Upper lobe of right lung (tissue), 1 donor: ENCODE measurements around the gene COL4A1. TPM values are rescaled to one million over a fixed set of nuclear protein-coding genes. Genes with fewer than 3 reads are reported as not detected.

Source experiments
- ATAC-seq: fragments of 200-7000 bp; cut with Tn5 transposase; one replicate; pipeline ENCODE4 v1.9.1; 2020; ENCODE audit warnings: mild to moderate bottlenecking, moderate library complexity
- DNase-seq: peaks from one replicate; pipeline ENCODE4 v3.0.0-alpha.2; 2020
- H3K27ac ChIP-seq: fragments of 200-600 bp; one replicate; pipeline ENCODE4 v1.8.0; 2022
- H3K27me3 ChIP-seq: fragments of 200-600 bp; one replicate; pipeline ENCODE4 v1.8.0; 2022; ENCODE audit warnings: mild to moderate bottlenecking
- H3K36me3 ChIP-seq: fragments of 200-600 bp; one replicate; pipeline ENCODE4 v1.8.0; 2022
- H3K4me1 ChIP-seq: fragments of 200-600 bp; one replicate; pipeline ENCODE4 v1.8.0; 2022
- H3K4me3 ChIP-seq: fragments of 200-600 bp; one replicate; pipeline ENCODE4 v1.8.0; 2022; ENCODE audit warnings: mild to moderate bottlenecking
- H3K9me3 ChIP-seq: fragments of 200-600 bp; one replicate; pipeline ENCODE4 v1.8.0; 2022
- intact Hi-C: fragments of 100-400 bp; cut with DNase I; formaldehyde crosslinking; loops from one replicate; pipeline ENCODE4 v1.11.0; 2022
- total RNA-seq: library from RNA; stranded (reverse); fragmentation: NEBNext Ultra II Directional; extraction: Animal tissue kit (Norgen Biotek cat#: 25700); gene quantifications from one replicate; pipeline ENCODE4 v1.2.1, GENCODE V29; 2021
- TF ChIP-seq, protein P1 (sequence below): fragments of 200-600 bp; IDR thresholded peaks from one replicate; pipeline ENCODE4 v1.8.0; 2022; ENCODE audit warnings: antibody characterized with exemption
- donor health status: DM: no; HTN: yes; CAD: no; lungs with severe emphysema.

The COL4A1 gene
- total RNA-seq, 1 donor from 2014 or later = 242 TPM

DNA sequence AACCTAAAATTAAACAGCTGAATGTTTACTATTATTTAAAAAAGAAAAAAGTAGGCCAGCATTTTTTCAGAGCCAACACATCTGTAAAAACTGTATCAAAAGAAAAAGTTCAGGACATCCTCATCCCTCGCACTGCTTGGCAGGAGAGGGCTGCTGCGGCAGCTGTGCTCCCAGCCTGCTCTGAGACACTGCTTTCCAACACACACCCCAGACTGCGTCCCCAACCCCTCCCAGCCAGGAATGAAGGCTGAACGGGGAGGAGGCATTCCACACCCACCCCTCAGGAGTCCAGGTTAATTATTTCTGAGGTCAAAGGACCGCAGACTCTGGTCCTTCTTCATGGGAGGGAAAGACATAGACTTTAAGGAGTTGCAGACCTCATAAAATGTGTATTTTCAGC lies 43.1 kb downstream of the COL4A1 start:
- H3K27ac ChIP-seq = peak overlapping the region; percentile 25
- TF ChIP-seq, protein P1, sequence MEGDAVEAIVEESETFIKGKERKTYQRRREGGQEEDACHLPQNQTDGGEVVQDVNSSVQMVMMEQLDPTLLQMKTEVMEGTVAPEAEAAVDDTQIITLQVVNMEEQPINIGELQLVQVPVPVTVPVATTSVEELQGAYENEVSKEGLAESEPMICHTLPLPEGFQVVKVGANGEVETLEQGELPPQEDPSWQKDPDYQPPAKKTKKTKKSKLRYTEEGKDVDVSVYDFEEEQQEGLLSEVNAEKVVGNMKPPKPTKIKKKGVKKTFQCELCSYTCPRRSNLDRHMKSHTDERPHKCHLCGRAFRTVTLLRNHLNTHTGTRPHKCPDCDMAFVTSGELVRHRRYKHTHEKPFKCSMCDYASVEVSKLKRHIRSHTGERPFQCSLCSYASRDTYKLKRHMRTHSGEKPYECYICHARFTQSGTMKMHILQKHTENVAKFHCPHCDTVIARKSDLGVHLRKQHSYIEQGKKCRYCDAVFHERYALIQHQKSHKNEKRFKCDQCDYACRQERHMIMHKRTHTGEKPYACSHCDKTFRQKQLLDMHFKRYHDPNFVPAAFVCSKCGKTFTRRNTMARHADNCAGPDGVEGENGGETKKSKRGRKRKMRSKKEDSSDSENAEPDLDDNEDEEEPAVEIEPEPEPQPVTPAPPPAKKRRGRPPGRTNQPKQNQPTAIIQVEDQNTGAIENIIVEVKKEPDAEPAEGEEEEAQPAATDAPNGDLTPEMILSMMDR = no peak
- DNase-seq = no peak
- no peaks in the 10 kb centered on the region for H3K9me3 ChIP-seq
- H3K36me3 ChIP-seq = no peaks in the 10 kb centered on the region
- intact Hi-C loops = no loop called here
- no peaks in the 10 kb centered on the region for H3K27me3 ChIP-seq
- peaks cover 39% of the 10 kb centered on the region for H3K4me1 ChIP-seq
- no peak overlapping the region for H3K4me3 ChIP-seq
- peak; percentile 59 for ATAC-seq

DNA sequence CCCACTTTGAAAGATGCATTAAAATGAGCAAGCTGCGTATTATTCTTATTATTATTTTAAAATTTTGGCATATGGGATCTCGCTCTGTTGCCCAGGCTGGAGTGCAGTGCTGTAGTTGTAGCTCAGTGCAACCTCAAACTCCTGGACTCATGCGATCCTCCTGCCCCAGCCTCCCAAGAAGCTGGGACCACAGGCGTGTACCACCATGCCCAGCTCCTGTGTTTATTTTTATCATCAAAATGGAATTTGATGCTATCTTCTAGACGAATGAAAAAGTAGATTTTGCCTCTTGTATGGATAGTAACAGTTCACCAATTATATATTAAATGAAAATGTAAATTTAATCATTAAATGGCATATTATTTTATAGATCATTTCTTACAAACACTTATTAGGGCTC lies 43.6 kb downstream of the COL4A1 start:
- Histone ChIP-seq H3K4me3 (no peak overlapping the region), H3K9me3 (no peaks in the 10 kb centered on the region), H3K36me3 (no peaks in the 10 kb centered on the region), H3K4me1 (peaks cover 43% of the 10 kb centered on the region), H3K27ac (no peak overlapping the region), H3K27me3 (no peaks in the 10 kb centered on the region)
- intact Hi-C loops = no loop called here
- TF ChIP-seq, protein P1 = no peak
- ATAC-seq (no peak), DNase-seq (no peak)

DNA sequence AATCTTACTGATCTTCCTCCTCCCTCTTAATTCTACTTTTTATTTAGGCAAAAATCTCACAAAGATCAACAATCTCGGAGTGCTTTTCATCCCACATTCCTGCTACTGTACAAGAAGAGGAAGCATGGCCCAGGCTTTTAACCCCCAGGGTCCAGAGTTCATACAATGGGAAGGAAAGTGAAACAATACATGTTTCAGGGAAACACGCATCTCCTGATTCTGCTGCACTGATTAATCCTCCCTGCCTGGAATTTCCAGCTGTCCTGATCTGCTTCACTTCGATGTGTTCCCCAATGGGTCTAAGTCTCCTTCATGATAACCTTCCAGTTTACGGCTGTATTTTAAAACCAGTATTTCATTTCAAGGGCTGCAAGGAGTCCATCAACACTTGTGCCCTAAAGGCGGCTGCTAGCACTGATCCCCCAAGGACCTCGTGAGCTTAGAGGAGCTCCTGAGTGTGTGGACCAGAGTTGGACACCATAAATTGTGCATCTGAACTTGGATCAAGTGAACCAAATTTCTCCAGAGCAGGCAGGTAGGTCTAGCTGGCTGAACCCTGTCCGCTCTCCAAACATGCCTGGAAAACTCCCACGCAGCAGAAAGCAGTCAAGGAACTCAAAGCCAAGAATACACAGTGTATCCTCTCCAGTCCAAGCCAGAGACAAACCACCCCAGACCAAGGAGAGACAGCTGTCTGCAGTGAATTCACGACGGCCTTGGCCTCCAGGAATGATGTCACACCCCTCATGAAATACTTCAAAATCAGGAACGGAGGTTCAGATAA lies 44.3 kb downstream of the COL4A1 start:
- H3K4me1 ChIP-seq = peaks cover 43% of the 10 kb centered on the region
- H3K27ac ChIP-seq = no peak overlapping the region
- no peaks in the 10 kb centered on the region for H3K36me3 ChIP-seq
- TF ChIP-seq, protein P1 = no peak
- intact Hi-C loops = no loop called here
- ATAC-seq (no peak), DNase-seq (no peak)
- H3K4me3 ChIP-seq = no peak overlapping the region
- no peaks in the 10 kb centered on the region for H3K9me3 ChIP-seq
- H3K27me3 ChIP-seq = no peaks in the 10 kb centered on the region

DNA sequence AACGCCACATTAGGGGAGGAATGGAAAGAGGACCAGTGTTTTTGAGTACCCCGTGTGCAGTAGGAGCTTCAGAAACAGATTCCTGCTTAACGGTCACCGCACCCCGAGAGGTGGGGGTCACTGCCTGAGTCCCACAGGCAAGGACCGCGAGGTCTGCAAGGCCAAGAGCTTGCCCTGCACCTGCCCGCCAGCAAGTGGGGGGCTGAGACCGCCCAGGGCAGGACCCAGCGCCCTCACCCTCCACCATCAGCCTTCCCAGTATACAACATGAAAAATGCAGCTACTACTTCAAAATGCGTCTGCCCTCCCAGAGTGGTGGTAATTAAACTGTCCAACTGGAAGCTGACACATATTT lies 44.9 kb downstream of the COL4A1 start:
- Histone ChIP-seq H3K4me1 (peaks cover 39% of the 10 kb centered on the region), H3K36me3 (no peaks in the 10 kb centered on the region), H3K4me3 (no peak overlapping the region), H3K27ac (no peak overlapping the region), H3K27me3 (no peaks in the 10 kb centered on the region), H3K9me3 (no peaks in the 10 kb centered on the region)
- intact Hi-C loops = no loop called here
- no peak for DNase-seq
- TF ChIP-seq, protein P1 = no peak
- ATAC-seq = peak; percentile 3

DNA sequence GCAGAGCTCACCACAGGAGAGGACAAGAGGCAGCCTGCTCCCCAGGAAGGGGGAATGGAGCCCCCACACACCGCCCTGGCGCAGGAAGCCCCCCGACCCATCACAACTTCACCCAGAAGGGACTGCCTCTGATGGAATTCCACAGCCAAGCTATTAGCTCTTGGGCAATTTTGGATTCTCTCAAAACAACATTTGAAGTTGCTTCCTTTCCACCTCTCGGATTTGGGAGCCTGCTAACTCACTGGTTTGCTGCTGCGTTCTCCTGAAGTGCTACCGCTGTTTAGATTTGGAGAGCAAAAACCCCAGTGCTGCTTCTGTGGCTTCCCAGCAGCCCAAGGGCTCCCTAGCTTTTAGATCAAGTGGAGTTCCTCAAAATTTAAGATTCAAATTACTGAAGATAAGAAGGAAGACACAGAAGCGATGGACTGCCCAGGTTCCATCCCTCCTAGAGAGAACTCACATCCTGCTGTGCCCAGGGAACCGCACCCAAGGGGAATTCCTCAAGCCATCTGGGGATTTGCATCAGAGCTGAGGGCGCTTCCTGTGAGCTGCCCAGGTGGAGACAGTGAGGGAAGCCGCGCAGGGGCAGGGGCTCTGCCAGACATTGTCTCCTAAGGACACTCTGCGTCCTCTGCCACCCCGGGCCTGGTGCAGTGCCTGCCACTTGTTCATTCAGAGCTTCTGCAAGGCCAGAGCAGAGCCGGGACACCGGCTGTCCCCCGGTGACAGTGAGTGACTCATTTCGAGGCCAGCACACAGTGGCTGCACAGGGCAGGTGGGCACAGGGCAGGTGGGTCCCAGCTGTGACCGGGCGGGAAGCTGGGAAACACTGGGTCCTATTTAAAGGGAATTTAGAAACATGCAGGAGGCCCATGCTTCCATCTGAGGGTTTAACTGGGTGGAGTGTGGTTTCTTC lies 45.5 kb downstream of the COL4A1 start:
- H3K4me3 ChIP-seq = no peak overlapping the region
- DNase-seq (no peak), ATAC-seq (peak; percentile 16)
- H3K36me3 ChIP-seq = no peaks in the 10 kb centered on the region
- H3K27me3 ChIP-seq = no peaks in the 10 kb centered on the region
- TF ChIP-seq, protein P1 = no peak
- H3K4me1 ChIP-seq = peaks cover 33% of the 10 kb centered on the region
- intact Hi-C loops = no loop called here
- H3K9me3 ChIP-seq = no peaks in the 10 kb centered on the region
- H3K27ac ChIP-seq = no peak overlapping the region
